HepG2 (cell line): ENCODE results near the gene DNMT3A. TPM values are rescaled to one million over a fixed set of nuclear protein-coding genes. Genes with fewer than 3 reads are reported as not detected.

Experiments used
- ATAC-seq: fragments of 200-7000 bp; cut with Tn5 transposase; 3 replicates; pipeline ENCODE4 v1.9.1; 2020; ENCODE audit warnings: mild to moderate bottlenecking, moderate library complexity
- BruUV-seq: library from RNA; stranded (reverse); fragments of 400-500 nt; replicated peaks from 2 replicates; lab custom pipeline; 2021; lab: Mats Ljungman, UMichigan
- CTCF ChIA-PET: fragments of 300-600 bp; formaldehyde crosslinking; extraction: SDS; loops from one replicate; lab custom pipeline; 2021; ENCODE audit warnings: low total read pairs, inconsistent platforms, low intra/inter-chr PET ratio; lab: Yijun Ruan, JAX
- POLR2A ChIA-PET: fragments of 350-600 bp; sonication (Branson Sonifier 250); formaldehyde crosslinking; loops from one replicate; lab custom pipeline; 2020; ENCODE audit warnings: antibody characterized with exemption, inconsistent platforms; lab: Yijun Ruan, JAX
- DNase-seq: peaks from one replicate; pipeline ENCODE4 v3.0.0-alpha.2; 2015; ENCODE audit warnings: low spot score
- FAIRE-seq: peaks from 3 replicates; lab custom pipeline; 2011; peaks lifted over from hg19 to GRCh38; lab: Jason Lieb, UNC
- H2AFZ ChIP-seq: one replicate; pipeline ENCODE4 v1.6.1; 2011; ENCODE audit warnings: low read length, inconsistent platforms
- H3K27ac ChIP-seq: fragments of 300-600 bp; 3 replicates; pipeline ENCODE4 v1.8.0; 2011; ENCODE audit warnings: mixed run types, mild to moderate bottlenecking, mixed read lengths, low read length, inconsistent platforms; ENCODE audit not compliant: insufficient read depth; ENCODE audit errors: extremely low read length
- H3K27me3 ChIP-seq, 2 experiments: fragments of 200-600 bp in 1 of 2; 2 replicates in 1 of 2; 3 replicates in 1 of 2; pipeline versions ENCODE4 v1.6.0 to v1.8.0; 2011; ENCODE audit warnings: low read length in 2 of 2, mild to moderate bottlenecking in 2 of 2, moderate library complexity in 2 of 2, inconsistent platforms in 1 of 2; ENCODE audit not compliant: insufficient read depth in 2 of 2, control insufficient read depth in 1 of 2
- H3K36me3 ChIP-seq, 2 experiments: fragments of 200-600 bp in 1 of 2; replicated peaks in 1 of 2; 2 replicates in 1 of 2; 3 replicates in 1 of 2; pipeline versions ENCODE4 v1.5.1 to v1.8.0; 2011; ENCODE audit warnings: low read length in 2 of 2, inconsistent platforms in 1 of 2; ENCODE audit not compliant: insufficient read depth in 2 of 2, control insufficient read depth in 1 of 2
- H3K4me1 ChIP-seq: 2 replicates; pipeline ENCODE4 v1.5.1; 2012; ENCODE audit warnings: low read length, inconsistent platforms; ENCODE audit not compliant: insufficient read depth
- H3K4me2 ChIP-seq: 2 replicates; pipeline ENCODE4 v1.6.0; 2011; ENCODE audit warnings: low read depth, low read length, inconsistent platforms
- H3K4me3 ChIP-seq, 3 experiments: fragments of 200-600 bp in 1 of 3; sonication (generic), shearing (Covaris generic) in 1 of 3; replicated peaks in 1 of 3; 2 replicates each; pipeline ENCODE4 v1.5.1; 2011 to 2016; ENCODE audit warnings: low read length in 3 of 3, inconsistent platforms in 2 of 3, low read depth in 2 of 3, mild to moderate bottlenecking in 2 of 3, control low read depth in 1 of 3, mixed read lengths in 1 of 3; ENCODE audit not compliant: insufficient read depth in 1 of 3
- H3K79me2 ChIP-seq: one replicate; pipeline ENCODE4 v1.6.1; 2011; ENCODE audit warnings: low read length, inconsistent platforms; ENCODE audit not compliant: insufficient read depth
- H3K9ac ChIP-seq: 2 replicates; pipeline ENCODE4 v1.6.0; 2011; ENCODE audit warnings: mild to moderate bottlenecking, low read depth, low read length, inconsistent platforms; ENCODE audit not compliant: insufficient read depth
- H3K9me3 ChIP-seq: 2 replicates; pipeline ENCODE4 v1.5.1; 2012; ENCODE audit warnings: mild to moderate bottlenecking, low read length
- H4K20me1 ChIP-seq: 2 replicates; pipeline ENCODE4 v1.6.0; 2011; ENCODE audit warnings: inconsistent platforms, mild to moderate bottlenecking, low read length, moderate library complexity; ENCODE audit not compliant: insufficient read depth
- ATF7 ChIP-seq, 2 experiments: fragments of 450-650 bp in 1 of 2; sonication (generic) in 1 of 2; formaldehyde crosslinking in 1 of 2; IDR thresholded peaks; 2 replicates each; pipeline versions ENCODE4 v1.4.0 to v1.6.1; 2016 to 2020; ENCODE audit warnings: antibody characterized with exemption in 1 of 2, mild to moderate bottlenecking in 1 of 2, missing genetic modification reagents in 1 of 2
- CREB1 ChIP-seq, 2 experiments: fragments of 450-650 bp in 1 of 2; IDR thresholded peaks; 2 replicates each; pipeline ENCODE4 v1.6.1; 2016 to 2017; ENCODE audit warnings: control low read depth in 1 of 2, mild to moderate bottlenecking in 1 of 2, missing compliant biosample characterization in 1 of 2, missing genetic modification characterization in 1 of 2
- FOXK2 ChIP-seq: fragments of 450-650 bp; IDR thresholded peaks from 2 replicates; pipeline ENCODE4 v1.6.1; 2016
- TBL1XR1 ChIP-seq: fragments of 150-350 bp; IDR thresholded peaks from 2 replicates; pipeline ENCODE4 v1.6.1; 2014; ENCODE audit warnings: borderline replicate concordance, low read length; ENCODE audit not compliant: partially characterized antibody
- ZNF543 ChIP-seq: sonication (generic); formaldehyde crosslinking; IDR thresholded peaks from 2 replicates; pipeline ENCODE4 v1.4.0; 2020; ENCODE audit warnings: mild to moderate bottlenecking, missing genetic modification reagents
- WGBS: methylation state at CpG from one replicate; pipeline ENCODE4 v1.1.6; 2017; ENCODE audit warnings: low lambda C conversion rate; 5-methylcytosine and 5-hydroxymethylcytosine counted together
- in situ Hi-C: cut with HindIII; loops from 2 replicates; pipeline ENCODE4 v1.10.0; 2017; ENCODE audit warnings: low pct_unique_long_range_greater_than_20kb; ENCODE audit not compliant: extremely low pct_ligation_motif_present
- intact Hi-C: fragments of 100-400 bp; cut with micrococcal nuclease; formaldehyde crosslinking; loops from one replicate; pipeline ENCODE4 v1.10.0; 2022; ENCODE audit not compliant: unreplicated experiment
- polyA plus RNA-seq, 8 experiments: library from polyadenylated mRNA; depleted of rRNA in 3 of 8; stranded (reverse) in 7 of 8; unstranded in 1 of 8; fragments of >200 nt; fragmentation: Illumina TruSeq in 4 of 8; extraction: Trizol in 4 of 8; gene quantifications; 2 replicates each; pipeline versions ENCODE4 v1.2.1 to v1.2.3, GENCODE V29; 2011 to 2016; ENCODE audit warnings: low read depth in 4 of 8, missing spikeins in 1 of 8, mixed read lengths in 1 of 8; ENCODE audit not compliant: insufficient read depth in 1 of 8
- total RNA-seq, 5 experiments: library from RNA; depleted of rRNA; stranded (reverse); fragments of >200 nt; fragmentation: Illumina TruSeq; extraction: Trizol; gene quantifications; 2 replicates each; pipeline ENCODE4 v1.2.3, GENCODE V29; 2016; ENCODE audit warnings: low read depth in 1 of 5

Gene DNMT3A
- total and polyA plus RNA-seq, 2 of the 13 experiments (the other 11 are each of a cell fraction or from before 2014, with no cell fraction given): 14.7 to 29.1 TPM

- Histone ChIP-seq H4K20me1 (no peaks in the 10 kb centered on the region), H3K27ac (no peak overlapping the region), H3K27me3 (peaks cover 2 to 48% of the 10 kb centered on the region in 2 experiments; a peak in 3 of 5 replicates), H3K79me2 (no peaks in the 10 kb centered on the region), H3K4me1 (0 out of 2 replicates have a peak, but pooled peaks cover 7% of the 10 kb centered on the region), H2AFZ (no peak overlapping the region), H3K36me3 (no peaks in the 10 kb centered on the region), H3K9me3 (no peaks in the 10 kb centered on the region), H3K4me2 (0 out of 2 replicates have a peak overlapping the region, but pooled peaks have one; percentile 44), H3K9ac (no peak overlapping the region)
- no TSS peak for BruUV-seq
- ATAC-seq: no peak
- WGBS: 78% methylated on average over 7 of the region's 8 CpGs
- DNase-seq: no peak
- ChIA-PET CTCF (no interaction called here), POLR2A (no interaction called here)
- in situ Hi-C loops: no loop called here
- intact Hi-C loops: no loop called here
- FAIRE-seq: no peak
- TF ChIP-seq TBL1XR1 (no peak), ZNF543 (peak; percentile 99)
- TF ChIP-seq, all 625 proteins: peak for 1
- peak overlapping the region in 1 of 3 experiments; percentile 39; a peak in 1 of 6 replicates for H3K4me3 ChIP-seq
These were observed 13.5 kb upstream of the DNMT3A start for GRCh38 chr2:25355270-25355669.

GRCh38 chr2:25354116-25354515 is 12.4 kb upstream of the DNMT3A start:
- H3K9me3 ChIP-seq: no peaks in the 10 kb centered on the region
- intact Hi-C loops (no loop called here), in situ Hi-C loops (no loop called here)
- ChIA-PET CTCF (no interaction called here), POLR2A (no interaction called here)
- FAIRE-seq (no peak), ATAC-seq (no peak), DNase-seq (no peak)
- 0 out of 2 replicates have a peak, but pooled peaks cover 7% of the 10 kb centered on the region for H3K4me1 ChIP-seq
- H3K36me3 ChIP-seq: no peaks in the 10 kb centered on the region
- H4K20me1 ChIP-seq: no peaks in the 10 kb centered on the region
- no TSS peak for BruUV-seq
- no peak overlapping the region for H3K4me2 ChIP-seq
- WGBS: 39% methylated on average over 6 of the region's 6 CpGs
- no peaks in the 10 kb centered on the region for H3K79me2 ChIP-seq
- H3K27me3 ChIP-seq: peaks cover 4 to 40% of the 10 kb centered on the region in 2 experiments; a peak in 3 of 5 replicates
- no peak overlapping the region for H2AFZ ChIP-seq
- H3K9ac ChIP-seq: no peak overlapping the region
- no peak overlapping the region for H3K4me3 ChIP-seq
- H3K27ac ChIP-seq: no peak overlapping the region
- TF ChIP-seq ATF7 (IDR thresholded peaks at IDR 0.05) (peak; percentile 34; the same call in 1 of the 2 replicates), ATF7 (CRISPR knock-in tag; IDR thresholded peaks at IDR 0.05) (no peak), FOXK2 (no peak), CREB1 (IDR thresholded peaks at IDR 0.05) (peak; percentile 66), CREB1 (CRISPR knock-in tag; IDR thresholded peaks at IDR 0.05) (no peak)
